ENCODE measurements around the gene ZBTB44.
A peak's percentile ranks its signal among the peaks of the same experiment; 100 is the strongest.
"Not testable (repeated sequence)": the region's sequence is repeated elsewhere in the genome, so short reads cannot be mapped to it uniquely, and the experiment has no call there.

The ZBTB44 gene

GRCh38 chr11:130245375-130245774 lies 69.3 kb downstream of the ZBTB44 start:
- DNase-seq = not testable (repeated sequence)

DNA sequence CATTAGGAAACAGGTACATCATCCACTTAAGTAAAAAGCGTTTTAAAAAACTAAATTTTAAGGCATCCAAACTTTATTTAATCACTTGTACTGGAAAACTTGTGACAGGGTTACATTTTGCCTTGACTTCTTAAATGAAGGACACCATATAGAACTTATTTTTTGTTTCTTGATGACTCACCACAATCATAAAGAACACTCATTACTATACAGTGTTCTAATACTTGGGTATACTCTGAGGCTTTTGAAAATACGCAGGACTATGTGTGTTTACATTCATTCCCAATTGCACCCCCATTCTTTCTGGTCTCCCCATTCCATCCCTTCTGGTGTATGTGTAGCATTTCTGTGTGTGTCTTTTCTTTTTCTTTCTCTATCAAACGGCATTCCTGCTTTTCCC lies 69.9 kb downstream of the ZBTB44 start:
- no peak for DNase-seq

DNA sequence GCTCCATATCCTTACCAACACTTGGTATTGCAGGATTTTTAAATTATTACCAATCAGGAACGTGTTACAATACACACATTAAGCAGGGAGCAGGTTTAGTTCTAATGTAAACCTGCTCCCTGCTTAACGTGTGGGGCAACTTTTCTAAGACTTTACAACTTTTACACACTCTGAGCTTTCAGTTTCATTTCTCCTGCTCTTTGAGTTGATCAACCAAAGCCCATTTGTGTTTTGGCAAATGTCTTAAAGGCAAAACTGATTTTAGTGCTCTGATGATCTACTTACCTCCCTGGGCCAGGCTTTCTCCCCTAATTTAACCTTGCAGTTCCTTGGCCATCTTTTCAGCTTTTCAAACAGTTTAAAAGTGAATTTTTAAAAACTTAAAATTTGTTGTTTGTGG lies 70.9 kb downstream of the ZBTB44 start:
- peak in 1 of 2 donors; percentile 13 for DNase-seq

GRCh38 chr11:130241713-130242112 lies 73.0 kb downstream of the ZBTB44 start:
- DNase-seq = no peak

DNA sequence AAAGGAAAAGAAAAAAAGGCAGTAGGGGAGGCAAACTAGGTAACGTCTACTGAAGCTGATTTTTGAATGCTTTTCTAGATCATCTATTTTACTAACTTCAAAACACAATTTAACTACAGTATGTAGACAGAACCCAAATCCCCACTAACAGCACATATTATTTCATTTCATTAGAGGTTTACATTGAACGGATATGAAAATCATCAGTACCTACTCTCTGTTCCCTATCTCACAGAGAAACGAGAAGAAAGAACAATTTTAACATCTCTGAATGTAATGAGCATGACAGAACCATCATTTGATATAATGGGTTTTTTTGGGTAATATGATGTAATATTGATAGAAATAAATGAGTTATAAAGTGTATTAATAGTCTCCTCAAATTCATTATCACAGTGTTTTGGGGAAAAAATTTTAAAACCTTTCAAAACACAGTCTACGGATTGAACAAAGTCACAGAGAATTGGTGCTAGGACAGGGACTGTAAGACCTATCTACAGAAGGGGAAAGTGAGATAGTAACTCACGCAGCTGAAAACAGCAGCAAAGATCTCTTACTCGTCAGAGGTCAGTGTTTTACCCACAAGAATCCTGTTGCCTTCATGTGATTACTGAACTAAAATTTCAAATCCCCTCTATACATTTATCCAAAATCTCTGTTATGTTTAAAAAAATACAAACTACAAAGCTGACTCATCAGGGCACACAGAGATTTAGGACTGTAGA lies 77.3 kb downstream of the ZBTB44 start:
- DNase-seq = no peak

- DNase-seq = no peak
These were observed 80.4 kb downstream of the ZBTB44 start for GRCh38 chr11:130234315-130234714.

GRCh38 chr11:130233888-130234287 lies 80.8 kb downstream of the ZBTB44 start:
- not testable (repeated sequence) for DNase-seq

GRCh38 chr11:130233486-130233885 lies 81.2 kb downstream of the ZBTB44 start:
- DNase-seq = not testable (repeated sequence)

DNA sequence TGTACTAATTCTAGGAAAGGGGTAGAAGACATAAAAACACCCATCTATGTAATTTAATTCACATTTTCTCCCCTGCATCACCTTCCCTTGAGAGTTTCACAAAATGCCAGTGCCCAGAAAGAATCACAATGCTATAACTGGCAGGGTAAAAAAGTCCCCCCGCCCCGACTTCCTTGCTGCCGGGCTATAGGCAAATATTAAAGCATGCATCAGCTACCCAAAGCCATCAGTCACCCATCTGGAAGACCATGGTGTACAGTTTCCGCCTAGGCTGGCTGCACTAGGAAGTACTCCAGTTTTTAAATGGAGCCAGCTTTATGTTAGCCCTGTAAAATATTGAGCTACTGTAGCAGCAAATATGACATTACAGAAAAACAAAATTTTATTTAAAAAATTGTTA lies 87.3 kb downstream of the ZBTB44 start:
- DNase-seq = no peak

- no peak for DNase-seq
These were observed 91.3 kb downstream of the ZBTB44 start for GRCh38 chr11:130223291-130223971.

DNA sequence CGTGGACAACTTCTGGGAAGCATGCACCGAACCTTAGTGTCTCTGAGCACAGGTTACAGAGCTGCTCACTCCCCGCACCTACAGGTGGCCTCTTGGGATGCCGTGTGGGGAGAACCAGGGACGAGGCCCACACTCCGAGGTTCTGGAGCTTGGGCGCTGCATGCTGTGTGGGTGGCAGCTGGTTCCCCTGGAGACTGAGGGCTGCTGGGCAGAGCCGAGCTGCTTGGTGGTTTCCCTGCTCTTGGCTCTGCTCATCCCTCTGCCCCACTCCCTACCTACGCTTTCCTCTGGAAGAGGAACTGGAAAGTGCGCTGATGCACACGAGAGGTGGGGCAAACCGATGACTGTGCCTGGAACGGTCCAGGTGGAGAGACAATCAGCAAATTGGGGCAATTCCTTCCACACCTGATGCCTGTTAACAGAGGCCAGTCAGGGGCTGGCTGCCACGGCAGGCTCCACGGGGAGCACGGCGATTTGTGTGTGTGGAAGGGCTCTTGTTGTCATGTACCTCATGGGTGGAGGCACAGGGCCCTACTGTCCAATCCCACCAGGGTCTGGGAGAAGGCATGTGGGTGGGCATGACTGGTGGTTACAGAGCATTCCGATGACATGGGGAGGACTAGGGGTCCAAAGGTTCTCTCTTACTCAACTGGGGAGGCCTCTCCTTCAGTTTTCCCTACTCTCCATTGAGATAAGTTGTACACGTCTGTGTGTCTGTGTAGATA lies 94.2 kb downstream of the ZBTB44 start:
- DNase-seq = peak in 1 of 2 donors; percentile 34

DNA sequence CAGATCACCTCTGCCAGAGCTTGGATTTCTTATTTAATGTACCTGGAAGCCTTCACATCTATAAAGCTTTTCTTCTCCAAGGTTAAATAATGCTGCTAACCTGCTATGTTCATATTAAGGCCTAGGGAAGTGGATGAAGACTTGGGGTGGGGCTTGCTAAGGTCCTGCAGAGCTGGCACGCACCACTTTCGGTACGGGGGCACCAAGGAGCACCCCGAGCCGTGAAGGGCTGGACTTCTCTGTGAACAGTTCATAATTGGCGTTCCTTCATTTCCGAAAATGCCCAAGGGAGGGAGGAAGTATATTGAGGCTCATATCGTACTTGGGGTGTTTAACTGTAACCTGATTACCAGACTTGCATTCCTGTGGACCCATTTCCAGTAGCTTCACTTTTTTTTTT lies 95.6 kb downstream of the ZBTB44 start:
- DNase-seq = no peak

- no peak for DNase-seq
These were observed 96.1 kb downstream of the ZBTB44 start for GRCh38 chr11:130218501-130219070.

DNA sequence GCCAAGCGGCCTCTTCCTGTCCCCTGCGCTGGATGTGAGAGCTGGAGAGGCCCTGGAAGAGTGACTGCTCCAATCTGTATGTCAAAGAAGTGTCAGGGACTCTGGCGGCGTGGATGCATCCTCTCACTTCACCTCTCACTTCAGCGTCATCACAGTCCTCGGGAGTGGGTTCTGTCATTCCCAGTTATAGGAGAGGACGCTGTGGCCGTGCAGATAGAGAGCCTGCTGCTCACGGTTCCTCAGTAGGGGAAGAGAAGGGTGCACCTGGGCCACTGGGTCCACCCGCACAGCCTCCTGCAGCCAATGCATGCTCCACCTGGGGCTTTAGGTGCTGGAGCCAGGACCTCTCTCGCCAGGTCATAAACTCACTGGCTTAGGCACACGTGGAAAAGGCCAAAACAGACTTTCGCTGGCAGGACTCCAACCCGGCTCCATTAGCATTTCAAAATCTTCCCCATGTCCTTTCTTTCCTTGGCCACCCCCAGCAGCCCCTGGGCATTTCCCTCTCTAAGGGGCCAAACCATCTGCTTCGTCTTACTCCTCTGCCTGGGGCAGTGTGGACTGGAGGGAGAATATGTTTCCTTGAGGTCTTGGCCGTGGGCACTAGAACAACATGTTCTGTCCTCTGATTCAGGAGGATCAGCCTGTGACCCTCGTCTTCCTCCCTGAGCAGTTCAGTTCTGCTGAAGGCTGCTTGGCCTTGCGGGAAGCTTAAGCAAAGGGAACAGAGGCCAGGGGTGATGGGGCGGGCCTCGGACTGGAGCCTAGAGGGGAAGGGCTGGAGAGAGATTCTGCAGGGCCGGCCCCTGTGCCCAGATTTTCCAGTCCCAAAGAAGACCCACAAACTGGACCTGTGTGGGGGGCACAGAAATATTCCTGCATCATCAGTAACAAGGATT lies 97.3 kb downstream of the ZBTB44 start:
- no peak for DNase-seq

DNA sequence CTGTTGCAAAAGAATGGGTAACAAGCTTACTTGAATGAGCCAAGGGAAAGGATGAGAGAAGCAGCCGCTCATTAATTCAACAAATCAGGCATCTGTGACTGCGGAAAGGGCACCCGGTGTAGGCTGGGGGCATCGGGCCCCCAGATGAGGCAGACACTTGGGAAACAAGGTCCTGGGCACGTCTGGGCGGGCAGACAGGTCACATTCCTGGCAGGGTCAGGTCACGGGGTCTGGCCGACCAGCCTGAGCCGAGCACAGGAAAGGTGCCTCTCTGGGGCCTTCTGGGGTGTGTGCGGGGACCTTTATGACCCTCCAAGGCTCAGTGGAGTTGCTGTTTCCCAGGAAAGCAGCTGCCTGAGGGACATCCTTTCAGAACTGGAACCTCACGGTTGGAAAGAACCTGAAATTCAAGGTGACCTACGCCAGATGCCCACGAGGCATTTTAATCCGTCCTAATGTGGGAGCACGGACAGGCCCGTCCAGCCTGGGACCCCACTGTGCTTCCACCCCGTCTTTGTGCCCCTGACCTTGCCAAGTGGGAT lies 98.1 kb downstream of the ZBTB44 start:
- DNase-seq = no peak

DNA sequence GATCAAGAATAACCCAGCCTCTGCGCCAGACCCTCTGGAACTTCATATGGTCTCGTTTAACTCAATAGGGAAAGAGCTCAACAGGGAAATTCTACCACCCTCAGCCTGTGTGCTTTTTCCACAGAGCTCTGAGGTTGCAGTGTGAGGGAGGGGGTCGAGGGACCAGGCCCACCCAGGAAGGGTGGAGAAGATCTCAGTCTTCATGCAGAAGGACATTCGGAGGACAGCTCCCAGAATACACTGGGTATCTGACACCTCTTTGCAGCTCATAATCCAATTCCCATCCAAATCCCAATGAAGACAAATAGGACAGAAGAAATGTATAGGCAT lies 98.5 kb downstream of the ZBTB44 start:
- DNase-seq = no peak

DNA sequence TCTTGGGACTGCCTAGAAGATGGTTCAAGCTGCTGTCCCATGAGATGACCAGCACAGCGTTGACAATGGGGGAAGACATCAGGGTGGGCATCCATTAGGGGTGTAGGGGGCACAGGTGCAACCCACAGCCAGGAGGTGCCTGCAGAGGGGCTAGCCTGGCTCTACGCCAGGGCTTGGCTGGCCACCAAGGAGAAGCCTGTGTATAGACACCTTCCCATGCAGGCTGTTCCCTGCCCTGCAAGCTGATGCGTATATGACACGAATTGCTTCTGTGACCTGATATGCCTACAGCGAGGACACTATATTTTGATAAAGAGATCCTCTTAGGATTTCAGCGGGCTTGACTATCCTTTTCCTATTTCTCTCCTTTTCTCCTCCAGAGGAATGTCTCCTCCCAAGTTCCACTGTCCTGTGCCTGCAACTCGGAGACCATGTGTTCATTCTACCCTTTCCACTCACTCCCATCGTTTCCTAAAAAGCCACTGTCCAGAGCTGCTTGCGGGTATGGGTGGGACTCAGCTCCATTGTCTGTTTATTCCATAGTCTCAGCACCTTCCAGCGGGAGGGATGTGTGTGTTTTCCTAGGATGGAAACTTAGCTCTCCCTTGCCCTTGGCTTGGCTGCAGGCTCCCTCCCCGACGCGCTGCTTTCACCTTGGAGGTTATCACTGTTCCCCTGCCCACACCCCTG lies 99.0 kb downstream of the ZBTB44 start:
- no peak for DNase-seq

- DNase-seq = no peak
These were observed 99.7 kb downstream of the ZBTB44 start for GRCh38 chr11:130214861-130215530.

DNA sequence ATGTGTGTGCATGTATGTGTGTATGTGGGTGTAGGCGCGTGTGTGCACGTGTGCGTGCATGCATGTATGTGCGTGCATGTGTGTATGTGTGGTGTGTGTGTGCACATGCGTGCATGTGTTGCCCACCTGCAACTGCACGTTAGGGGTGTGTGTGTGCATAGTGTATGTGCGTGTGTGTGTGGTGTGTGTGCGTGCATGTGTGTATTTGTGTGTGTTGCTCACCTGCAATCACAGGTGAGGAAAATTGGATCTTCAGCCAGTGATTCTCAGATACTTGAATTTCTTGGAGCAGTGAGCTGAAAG lies 100.8 kb downstream of the ZBTB44 start:
- DNase-seq = no peak

DNA sequence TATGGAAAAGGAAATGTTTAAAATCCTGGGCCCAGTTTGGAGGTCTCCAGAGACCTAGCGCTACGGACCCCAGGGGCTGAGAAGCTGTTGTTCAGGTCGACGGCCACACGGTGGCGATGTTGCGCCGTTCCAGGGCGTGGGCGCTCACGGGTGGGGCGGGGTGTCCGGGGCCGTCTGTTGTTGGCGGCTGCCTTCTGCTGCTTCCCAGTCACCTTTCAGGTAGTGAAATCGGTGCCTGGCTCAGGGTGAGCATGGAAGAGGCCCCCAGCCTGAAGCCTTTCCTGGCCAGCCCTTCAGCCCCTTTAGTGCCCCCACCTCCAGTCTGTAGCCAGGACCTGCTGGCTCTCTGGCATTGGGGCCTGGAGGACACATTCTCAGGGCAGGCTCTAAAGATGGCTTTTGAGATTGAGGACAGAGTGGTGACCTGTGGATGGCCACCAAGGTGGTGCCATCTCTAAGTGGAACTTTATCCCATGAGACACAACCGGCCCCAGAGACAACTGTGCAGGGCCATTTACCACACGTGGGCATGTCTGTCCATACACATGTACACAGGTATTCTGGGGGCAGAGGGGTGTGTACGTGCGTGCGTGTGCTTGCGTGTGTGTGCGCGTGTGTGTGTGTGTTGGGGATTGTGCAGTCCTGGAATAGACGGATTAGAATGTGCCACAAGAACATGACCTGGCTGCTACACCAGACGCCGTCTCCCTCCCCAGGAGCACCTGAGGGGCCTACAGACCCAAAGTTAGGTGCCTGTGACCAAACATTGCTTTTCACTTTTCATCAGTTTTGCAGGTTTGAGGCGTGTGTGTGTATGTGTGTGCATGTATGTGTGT lies 101.4 kb downstream of the ZBTB44 start:
- DNase-seq = peak; percentile 28 to 85

Data from inflammatory macrophage treated with lipopolysaccharide for 1 hour (primary cell).